MM.1S (cell line): ENCODE measurements around the gene ACTG1.

Experiments
- DNase-seq: peaks from one replicate; pipeline ENCODE4 v3.0.0-alpha.2; 2015
- H2AFZ ChIP-seq: fragments of 300-600 bp; sonication (generic); 2 replicates; pipeline ENCODE4 v1.6.0; 2016; ENCODE audit warnings: antibody characterized with exemption, low read length
- H3F3A ChIP-seq: fragments of 300-600 bp; sonication (generic); 2 replicates; pipeline ENCODE4 v1.6.1; 2016; ENCODE audit warnings: mild to moderate bottlenecking, antibody characterized with exemption, low read length, moderate library complexity, mixed read lengths; ENCODE audit not compliant: insufficient read depth
- H3K27ac ChIP-seq: fragments of 300-600 bp; sonication (generic); 2 replicates; pipeline ENCODE4 v1.5.1; 2016; ENCODE audit warnings: mild to moderate bottlenecking, low read length
- H3K27me3 ChIP-seq: fragments of 300-600 bp; sonication (generic); replicated peaks from 2 replicates; pipeline ENCODE4 v1.6.0; 2016; ENCODE audit warnings: low read length; ENCODE audit not compliant: insufficient read depth
- H3K36me3 ChIP-seq: fragments of 300-600 bp; sonication (generic); replicated peaks from 2 replicates; pipeline ENCODE4 v1.6.1; 2016; ENCODE audit warnings: mild to moderate bottlenecking, low read length, mixed read lengths; ENCODE audit not compliant: insufficient read depth
- H3K4me1 ChIP-seq: fragments of 300-600 bp; sonication (generic); 2 replicates; pipeline ENCODE4 v1.6.1; 2016; ENCODE audit warnings: low read length, mixed read lengths
- H3K4me2 ChIP-seq: fragments of 300-600 bp; sonication (generic); 2 replicates; pipeline ENCODE4 v1.6.0; 2016; ENCODE audit warnings: low read depth, low read length
- H3K4me3 ChIP-seq: fragments of 300-600 bp; sonication (generic); 2 replicates; pipeline ENCODE4 v1.5.1; 2016; ENCODE audit warnings: low read length, mixed read lengths
- H3K79me2 ChIP-seq: fragments of 300-600 bp; sonication (generic); 2 replicates; pipeline ENCODE4 v1.6.1; 2016; ENCODE audit warnings: mixed run types, low read length, mixed read lengths
- H3K9ac ChIP-seq: fragments of 300-600 bp; sonication (generic); 2 replicates; pipeline ENCODE4 v1.6.1; 2016; ENCODE audit warnings: low read length, mixed read lengths
- H3K9me2 ChIP-seq: fragments of 300-600 bp; sonication (generic); replicated peaks from 2 replicates; pipeline ENCODE4 v1.6.1; 2016; ENCODE audit warnings: mild to moderate bottlenecking, low read length, mixed read lengths; ENCODE audit not compliant: insufficient read depth
- H3K9me3 ChIP-seq: fragments of 300-600 bp; sonication (generic); replicated peaks from 2 replicates; pipeline ENCODE4 v1.6.1; 2016; ENCODE audit warnings: mild to moderate bottlenecking, low read length, mixed read lengths; ENCODE audit not compliant: insufficient read depth
- H4K20me1 ChIP-seq: fragments of 300-600 bp; sonication (generic); 2 replicates; pipeline ENCODE4 v1.6.1; 2016; ENCODE audit warnings: mild to moderate bottlenecking, low read length, moderate library complexity, mixed read lengths; ENCODE audit not compliant: insufficient read depth
- EZH2 ChIP-seq: fragments of 300-600 bp; sonication (generic); optimal IDR thresholded peaks from 2 replicates; pipeline ENCODE3; 2017; ENCODE audit warnings: low read depth, mild to moderate bottlenecking, antibody characterized with exemption, low read length, mixed read lengths
- EZH2phosphoT487 ChIP-seq: fragments of 300-600 bp; sonication (generic); IDR thresholded peaks from 2 replicates; pipeline ENCODE4 v1.6.1; 2018; ENCODE audit warnings: antibody characterized with exemption, low read length
- TF ChIP-seq, protein P1 (sequence below): fragments of 300-600 bp; sonication (generic); IDR thresholded peaks from 2 replicates; pipeline ENCODE4 v1.5.1; 2016; ENCODE audit warnings: antibody characterized with exemption, low read length, mixed read lengths

The ACTG1 gene

DNA sequence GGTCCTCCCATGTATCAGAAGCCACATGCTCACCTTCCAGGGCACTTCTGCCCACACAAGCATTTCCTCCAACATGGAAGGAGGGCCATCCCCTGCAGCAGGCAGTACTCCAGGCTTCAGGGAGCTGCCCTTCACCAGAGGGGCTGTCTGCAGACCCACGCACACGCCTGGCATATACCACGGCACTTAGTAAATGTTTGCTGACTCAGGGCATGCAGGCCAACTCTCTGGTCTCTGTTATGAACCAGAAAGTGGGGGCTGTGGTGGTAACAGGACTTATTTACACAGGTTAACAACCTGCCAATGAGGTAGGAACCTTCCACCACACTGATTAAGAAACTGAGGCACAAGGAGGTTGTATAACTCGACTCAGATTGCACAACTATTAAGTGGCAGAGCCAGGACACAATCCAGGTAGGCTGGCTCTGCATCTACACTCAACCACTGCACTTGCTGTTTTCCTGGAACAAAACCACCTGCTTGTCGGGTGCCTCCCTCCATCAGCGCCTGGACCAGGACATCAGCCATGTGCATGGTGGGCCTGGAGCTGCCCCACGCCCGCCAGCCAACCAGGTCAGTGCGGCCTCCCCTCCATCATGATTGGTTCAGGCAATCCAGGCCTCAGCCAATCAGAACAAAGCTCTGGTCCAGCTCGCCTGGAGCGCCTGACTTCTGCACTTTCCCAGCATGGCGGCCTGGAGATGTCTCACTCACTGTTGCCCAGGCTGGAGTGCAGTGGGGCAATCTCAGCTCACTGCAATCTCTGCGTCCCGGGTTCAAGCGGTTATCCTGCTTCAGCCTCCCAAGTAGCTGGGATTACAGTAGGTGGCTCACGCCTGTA, 19.2 kb downstream of the ACTG1 start:
- H3F3A ChIP-seq = no peaks in the 10 kb centered on the region
- no peaks in the 10 kb centered on the region for H3K36me3 ChIP-seq
- H3K9ac ChIP-seq = no peak overlapping the region
- H2AFZ ChIP-seq = no peak overlapping the region
- no peak overlapping the region for H3K4me2 ChIP-seq
- TF ChIP-seq EZH2 (no peak), EZH2phosphoT487 (no peak)
- TF ChIP-seq, protein P1, sequence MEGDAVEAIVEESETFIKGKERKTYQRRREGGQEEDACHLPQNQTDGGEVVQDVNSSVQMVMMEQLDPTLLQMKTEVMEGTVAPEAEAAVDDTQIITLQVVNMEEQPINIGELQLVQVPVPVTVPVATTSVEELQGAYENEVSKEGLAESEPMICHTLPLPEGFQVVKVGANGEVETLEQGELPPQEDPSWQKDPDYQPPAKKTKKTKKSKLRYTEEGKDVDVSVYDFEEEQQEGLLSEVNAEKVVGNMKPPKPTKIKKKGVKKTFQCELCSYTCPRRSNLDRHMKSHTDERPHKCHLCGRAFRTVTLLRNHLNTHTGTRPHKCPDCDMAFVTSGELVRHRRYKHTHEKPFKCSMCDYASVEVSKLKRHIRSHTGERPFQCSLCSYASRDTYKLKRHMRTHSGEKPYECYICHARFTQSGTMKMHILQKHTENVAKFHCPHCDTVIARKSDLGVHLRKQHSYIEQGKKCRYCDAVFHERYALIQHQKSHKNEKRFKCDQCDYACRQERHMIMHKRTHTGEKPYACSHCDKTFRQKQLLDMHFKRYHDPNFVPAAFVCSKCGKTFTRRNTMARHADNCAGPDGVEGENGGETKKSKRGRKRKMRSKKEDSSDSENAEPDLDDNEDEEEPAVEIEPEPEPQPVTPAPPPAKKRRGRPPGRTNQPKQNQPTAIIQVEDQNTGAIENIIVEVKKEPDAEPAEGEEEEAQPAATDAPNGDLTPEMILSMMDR = no peak
- no peaks in the 10 kb centered on the region for H4K20me1 ChIP-seq
- peaks cover 90% of the 10 kb centered on the region for H3K27me3 ChIP-seq
- H3K27ac ChIP-seq = no peak overlapping the region
- no peaks in the 10 kb centered on the region for H3K9me2 ChIP-seq
- H3K9me3 ChIP-seq = no peaks in the 10 kb centered on the region
- H3K79me2 ChIP-seq = no peaks in the 10 kb centered on the region
- H3K4me1 ChIP-seq = peaks cover 6% of the 10 kb centered on the region; the same call in 1 of the 2 replicates
- H3K4me3 ChIP-seq = no peak overlapping the region
- no peak for DNase-seq

DNA sequence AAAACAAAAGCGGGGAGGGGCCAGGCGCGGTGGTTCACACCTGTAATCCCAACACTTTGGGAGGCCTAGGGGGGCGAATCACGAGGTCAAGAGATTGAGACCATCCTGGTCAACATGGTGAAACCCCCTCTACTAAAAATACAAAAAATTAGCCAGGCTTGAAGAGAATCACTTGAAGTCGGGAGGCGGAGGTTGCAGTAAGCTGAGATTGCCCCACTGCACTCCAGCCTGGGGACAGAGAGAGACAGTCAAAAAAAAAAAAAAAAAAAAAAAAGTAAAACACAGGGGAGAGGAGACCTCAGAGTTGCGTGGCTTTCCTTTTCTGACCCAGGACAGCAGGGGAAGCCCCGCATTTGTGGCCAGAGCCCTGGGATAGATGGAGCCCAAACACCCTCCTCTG, 19.9 kb downstream of the ACTG1 start:
- no peaks in the 10 kb centered on the region for H3K36me3 ChIP-seq
- no peak overlapping the region for H3K4me2 ChIP-seq
- H3K9ac ChIP-seq = no peak overlapping the region
- no peak overlapping the region for H3K4me3 ChIP-seq
- H2AFZ ChIP-seq = no peak overlapping the region
- no peaks in the 10 kb centered on the region for H3K9me3 ChIP-seq
- H3K4me1 ChIP-seq = peaks cover 6% of the 10 kb centered on the region; the same call in 1 of the 2 replicates
- H4K20me1 ChIP-seq = no peaks in the 10 kb centered on the region
- no peaks in the 10 kb centered on the region for H3K9me2 ChIP-seq
- no peaks in the 10 kb centered on the region for H3K79me2 ChIP-seq
- no peak for DNase-seq
- TF ChIP-seq, protein P1 = no peak
- no peak for TF ChIP-seq EZH2phosphoT487
- H3K27me3 ChIP-seq = peaks cover 89% of the 10 kb centered on the region
- no peak overlapping the region for H3K27ac ChIP-seq
- H3F3A ChIP-seq = no peaks in the 10 kb centered on the region

DNA sequence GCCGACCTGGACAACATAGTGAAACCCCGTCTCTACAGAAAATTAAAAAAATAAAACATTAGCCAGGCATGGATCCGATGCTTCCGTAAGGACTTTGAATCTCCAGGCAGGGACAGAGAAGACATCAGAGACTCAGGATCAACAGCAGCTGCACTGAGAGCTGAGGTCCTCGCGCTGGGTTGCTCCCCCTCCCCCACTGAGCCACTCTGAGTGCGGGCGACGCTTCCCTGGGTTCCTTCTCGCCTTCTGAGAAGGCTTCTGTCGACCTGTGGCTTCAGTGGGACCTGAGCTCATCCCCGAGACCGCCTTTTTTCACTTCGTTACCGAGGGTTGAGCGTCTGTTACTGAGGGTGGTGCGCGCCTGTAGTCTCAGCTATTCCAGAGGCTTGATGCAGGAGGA, 20.4 kb downstream of the ACTG1 start:
- Histone ChIP-seq H3K4me1 (peaks cover 6% of the 10 kb centered on the region; the same call in 1 of the 2 replicates), H3K9me2 (no peaks in the 10 kb centered on the region), H3K27ac (no peak overlapping the region), H3K9ac (no peak overlapping the region), H2AFZ (no peak overlapping the region), H3K79me2 (no peaks in the 10 kb centered on the region), H3K4me2 (no peak overlapping the region), H3K36me3 (no peaks in the 10 kb centered on the region), H3K27me3 (peaks cover 89% of the 10 kb centered on the region), H3K9me3 (no peaks in the 10 kb centered on the region), H4K20me1 (no peaks in the 10 kb centered on the region), H3F3A (no peaks in the 10 kb centered on the region), H3K4me3 (no peak overlapping the region)
- DNase-seq = no peak
- TF ChIP-seq EZH2phosphoT487 (no peak), EZH2 (no peak)

DNA sequence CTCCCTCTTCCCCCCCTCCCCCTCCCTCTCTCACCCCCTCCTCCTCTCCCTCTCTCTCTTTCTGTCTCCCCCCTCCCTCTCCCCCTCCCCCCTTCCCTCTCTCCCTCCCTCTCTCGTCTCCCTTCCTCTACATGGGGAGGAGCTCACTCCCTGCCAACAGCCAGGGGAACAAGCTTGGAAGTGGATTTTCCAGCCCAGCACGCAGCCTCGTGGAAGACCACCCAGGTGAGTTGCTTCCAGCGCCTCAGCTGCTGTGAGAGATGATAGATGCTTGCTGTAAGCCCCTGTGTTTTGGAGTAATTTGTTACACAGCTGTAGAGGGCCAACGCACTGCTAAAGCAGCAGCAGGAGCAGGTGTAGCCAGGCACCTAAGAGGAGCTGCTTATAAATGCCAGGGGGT, 20.8 kb downstream of the ACTG1 start:
- Histone ChIP-seq H4K20me1 (no peaks in the 10 kb centered on the region), H3K9ac (no peak overlapping the region), H3K27me3 (peaks cover 90% of the 10 kb centered on the region), H3K9me2 (no peaks in the 10 kb centered on the region), H3K27ac (no peak overlapping the region), H3F3A (no peaks in the 10 kb centered on the region), H2AFZ (no peak overlapping the region), H3K36me3 (no peaks in the 10 kb centered on the region), H3K9me3 (no peaks in the 10 kb centered on the region), H3K4me2 (no peak overlapping the region), H3K4me1 (peaks cover 6% of the 10 kb centered on the region; the same call in 1 of the 2 replicates), H3K4me3 (no peak overlapping the region), H3K79me2 (no peaks in the 10 kb centered on the region)
- TF ChIP-seq EZH2phosphoT487 (no peak), EZH2 (no peak)
- TF ChIP-seq, protein P1 = no peak
- no peak for DNase-seq
